ENCODE data around the gene NPAS2.

The NPAS2 gene

GRCh38 chr2:101026923-101027469 is 207.1 kb downstream of the NPAS2 start:
- no peak for DNase-seq

GRCh38 chr2:101027852-101028251 is 207.9 kb downstream of the NPAS2 start:
- DNase-seq = no peak

- DNase-seq = no peak
Observed at GRCh38 chr2:101030866-101031554, 211.1 kb downstream of the NPAS2 start.

GRCh38 chr2:101032084-101032776 is 212.3 kb downstream of the NPAS2 start:
- no peak for DNase-seq

GRCh38 chr2:101036562-101036961 is 216.6 kb downstream of the NPAS2 start:
- DNase-seq = no peak

- DNase-seq = no peak
Observed at GRCh38 chr2:101037161-101037755, 217.3 kb downstream of the NPAS2 start.

GRCh38 chr2:101038455-101039255 is 218.7 kb downstream of the NPAS2 start:
- DNase-seq = no peak

- DNase-seq = no peak
Observed at GRCh38 chr2:101040072-101040471, 220.1 kb downstream of the NPAS2 start.

GRCh38 chr2:101040761-101041160 is 220.8 kb downstream of the NPAS2 start:
- DNase-seq = no peak

- DNase-seq = no peak
Observed at GRCh38 chr2:101041413-101041812, 221.5 kb downstream of the NPAS2 start.

GRCh38 chr2:101045330-101045729 is 225.4 kb downstream of the NPAS2 start:
- DNase-seq = no peak

All from NCI-H526 treated with DMSO at 0.1 percent for 48 hours (cell line).